Astrocyte (in vitro differentiated cells and primary cell): ENCODE measurements around the gene TMEM14A. TPM values are rescaled to one million over a fixed set of nuclear protein-coding genes. Genes with fewer than 3 reads are reported as not detected.

Experiments used
- DNase-seq: peaks from one replicate; pipeline ENCODE4 v3.0.0-alpha.2; 2010; ENCODE audit warnings: low read depth
- FAIRE-seq: peaks from 2 replicates; lab custom pipeline; 2011; peaks lifted over from hg19 to GRCh38; lab: Jason Lieb, UNC
- H2AFZ ChIP-seq: 2 replicates; pipeline ENCODE4 v1.6.0; 2012; ENCODE audit warnings: low read depth, low read length, inconsistent platforms
- H3K27ac ChIP-seq: 2 replicates; pipeline ENCODE4 v1.5.1; 2011; ENCODE audit warnings: low read depth, low read length, inconsistent platforms
- H3K27me3 ChIP-seq: 2 replicates; pipeline ENCODE4 v1.6.0; 2011; ENCODE audit warnings: low read length, inconsistent platforms; ENCODE audit not compliant: insufficient read depth
- H3K36me3 ChIP-seq: 2 replicates; pipeline ENCODE4 v1.5.1; 2011; ENCODE audit warnings: low read length, inconsistent platforms; ENCODE audit not compliant: insufficient read depth
- H3K4me1 ChIP-seq: 2 replicates; pipeline ENCODE4 v1.5.1; 2011; ENCODE audit warnings: low read length, inconsistent platforms; ENCODE audit not compliant: insufficient read depth
- H3K4me2 ChIP-seq: 2 replicates; pipeline ENCODE4 v1.6.0; 2012; ENCODE audit warnings: low read length, inconsistent platforms
- H3K4me3 ChIP-seq: 2 replicates; pipeline ENCODE4 v1.5.1; 2011; ENCODE audit warnings: low read depth, mild to moderate bottlenecking, low read length, inconsistent platforms; ENCODE audit not compliant: insufficient read depth
- H3K79me2 ChIP-seq: 2 replicates; pipeline ENCODE4 v1.6.0; 2012; ENCODE audit warnings: mild to moderate bottlenecking, low read length, inconsistent platforms; ENCODE audit not compliant: insufficient read depth
- H3K9ac ChIP-seq: 2 replicates; pipeline ENCODE4 v1.6.0; 2012; ENCODE audit warnings: mild to moderate bottlenecking, low read length, inconsistent platforms
- H3K9me3 ChIP-seq: 2 replicates; pipeline ENCODE4 v1.5.1; 2012; ENCODE audit warnings: low read depth, mild to moderate bottlenecking, low read length, inconsistent platforms; ENCODE audit not compliant: insufficient read depth
- H4K20me1 ChIP-seq: 2 replicates; pipeline ENCODE4 v1.6.0; 2012; ENCODE audit warnings: low read length, inconsistent platforms; ENCODE audit not compliant: insufficient read depth
- H3K27ac Mint-ChIP-seq: one replicate; pipeline ENCODE4 v1.8.0; 2021; ENCODE audit warnings: mild to moderate bottlenecking, mixed read lengths; ENCODE audit not compliant: unreplicated experiment
- H3K27me3 Mint-ChIP-seq: one replicate; pipeline ENCODE4 v1.8.0; 2021; ENCODE audit warnings: low read depth, mixed read lengths; ENCODE audit not compliant: unreplicated experiment
- H3K36me3 Mint-ChIP-seq: one replicate; pipeline ENCODE4 v1.8.0; 2021; ENCODE audit warnings: low read depth, mixed read lengths; ENCODE audit not compliant: unreplicated experiment
- H3K4me1 Mint-ChIP-seq: one replicate; pipeline ENCODE4 v1.8.0; 2021; ENCODE audit warnings: low read depth, mixed read lengths; ENCODE audit not compliant: unreplicated experiment
- H3K4me3 Mint-ChIP-seq: one replicate; pipeline ENCODE4 v1.8.0; 2021; ENCODE audit warnings: mild to moderate bottlenecking, moderate library complexity, mixed read lengths; ENCODE audit not compliant: unreplicated experiment
- H3K9me3 Mint-ChIP-seq: one replicate; pipeline ENCODE4 v1.8.0; 2021; ENCODE audit warnings: mild to moderate bottlenecking, mixed read lengths; ENCODE audit not compliant: unreplicated experiment
- EZH2 ChIP-seq: IDR thresholded peaks from 2 replicates; pipeline ENCODE4 v1.6.1; 2012; ENCODE audit warnings: mild to moderate bottlenecking, low read length, inconsistent platforms; ENCODE audit not compliant: insufficient read depth
- total RNA-seq: library from RNA; stranded (reverse); gene quantifications from 2 replicates; pipeline ENCODE4 v1.2.1, GENCODE V29; 2021
- TF ChIP-seq, protein P1 (sequence below): IDR thresholded peaks from 2 replicates; pipeline ENCODE4 v1.5.1; 2011; ENCODE audit warnings: low read depth, mild to moderate bottlenecking, inconsistent platforms, low read length, moderate library complexity; ENCODE audit not compliant: insufficient read depth

The TMEM14A gene
- total RNA-seq, 1 donor from 2014 or later = 29.7 TPM

DNA sequence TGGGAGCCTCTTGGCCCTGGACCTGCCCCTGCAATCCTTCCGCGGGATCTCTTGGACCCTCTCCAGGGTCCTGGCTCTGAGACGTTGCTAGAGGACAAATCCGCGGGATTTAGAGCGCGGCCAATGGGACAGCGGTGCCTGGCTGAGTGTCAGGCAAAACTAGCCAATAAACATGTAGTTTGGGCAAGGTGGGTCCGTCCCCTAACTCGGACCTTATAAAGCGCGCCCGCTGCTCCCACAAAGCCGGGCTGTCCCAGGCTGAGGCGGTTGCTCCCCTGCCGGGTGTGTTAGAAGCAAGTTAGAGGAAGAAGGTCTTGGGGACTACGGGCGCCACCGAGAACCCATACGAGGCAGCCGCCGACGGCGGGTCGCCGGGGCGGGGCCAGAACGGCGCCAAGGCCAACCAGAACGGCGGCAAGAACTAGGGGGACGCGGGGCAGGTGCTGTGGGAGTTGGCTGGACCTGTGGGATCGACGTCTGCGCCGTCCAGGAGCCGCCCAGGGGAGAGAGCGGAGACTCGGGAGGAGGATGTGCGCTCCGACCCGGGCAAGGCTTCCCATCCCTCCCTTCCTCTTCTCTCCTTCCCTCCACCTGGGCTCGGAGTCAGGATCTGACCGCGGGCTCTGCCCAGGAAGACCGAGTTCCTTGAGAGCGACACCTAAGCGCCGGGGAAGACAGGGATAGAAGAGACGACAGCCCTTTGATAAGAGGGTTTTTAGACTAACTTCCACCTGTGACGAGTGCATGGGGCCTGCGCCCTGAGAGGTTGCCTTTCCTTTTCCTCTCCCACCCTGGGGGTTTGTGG is 6.5 kb upstream of the TMEM14A start:
- H3K4me3 ChIP-seq = peak overlapping the region; percentile 76
- H2AFZ ChIP-seq = peak overlapping the region; percentile 87
- peak overlapping the region; percentile 82 for H3K9ac ChIP-seq
- H3K36me3 ChIP-seq = peaks cover 6% of the 10 kb centered on the region
- H3K4me1 Mint-ChIP-seq = peaks cover 4% of the 10 kb centered on the region
- H3K4me3 Mint-ChIP-seq = no peak overlapping the region
- H3K9me3 Mint-ChIP-seq = no peaks in the 10 kb centered on the region
- no peaks in the 10 kb centered on the region for H3K36me3 Mint-ChIP-seq
- TF ChIP-seq, protein P1, sequence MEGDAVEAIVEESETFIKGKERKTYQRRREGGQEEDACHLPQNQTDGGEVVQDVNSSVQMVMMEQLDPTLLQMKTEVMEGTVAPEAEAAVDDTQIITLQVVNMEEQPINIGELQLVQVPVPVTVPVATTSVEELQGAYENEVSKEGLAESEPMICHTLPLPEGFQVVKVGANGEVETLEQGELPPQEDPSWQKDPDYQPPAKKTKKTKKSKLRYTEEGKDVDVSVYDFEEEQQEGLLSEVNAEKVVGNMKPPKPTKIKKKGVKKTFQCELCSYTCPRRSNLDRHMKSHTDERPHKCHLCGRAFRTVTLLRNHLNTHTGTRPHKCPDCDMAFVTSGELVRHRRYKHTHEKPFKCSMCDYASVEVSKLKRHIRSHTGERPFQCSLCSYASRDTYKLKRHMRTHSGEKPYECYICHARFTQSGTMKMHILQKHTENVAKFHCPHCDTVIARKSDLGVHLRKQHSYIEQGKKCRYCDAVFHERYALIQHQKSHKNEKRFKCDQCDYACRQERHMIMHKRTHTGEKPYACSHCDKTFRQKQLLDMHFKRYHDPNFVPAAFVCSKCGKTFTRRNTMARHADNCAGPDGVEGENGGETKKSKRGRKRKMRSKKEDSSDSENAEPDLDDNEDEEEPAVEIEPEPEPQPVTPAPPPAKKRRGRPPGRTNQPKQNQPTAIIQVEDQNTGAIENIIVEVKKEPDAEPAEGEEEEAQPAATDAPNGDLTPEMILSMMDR = no peak
- TF ChIP-seq EZH2 = no peak
- H3K27ac ChIP-seq = peak overlapping the region; percentile 47
- peaks cover 14% of the 10 kb centered on the region for H3K4me1 ChIP-seq
- H3K79me2 ChIP-seq = peaks cover 23% of the 10 kb centered on the region
- DNase-seq (peak; percentile 89), FAIRE-seq (no peak)
- no peaks in the 10 kb centered on the region for H3K9me3 ChIP-seq
- H3K27me3 ChIP-seq = no peaks in the 10 kb centered on the region
- no peaks in the 10 kb centered on the region for H3K27me3 Mint-ChIP-seq
- H3K27ac Mint-ChIP-seq = no peak overlapping the region
- H4K20me1 ChIP-seq = peaks cover 12% of the 10 kb centered on the region
- peak overlapping the region; percentile 92 for H3K4me2 ChIP-seq

DNA sequence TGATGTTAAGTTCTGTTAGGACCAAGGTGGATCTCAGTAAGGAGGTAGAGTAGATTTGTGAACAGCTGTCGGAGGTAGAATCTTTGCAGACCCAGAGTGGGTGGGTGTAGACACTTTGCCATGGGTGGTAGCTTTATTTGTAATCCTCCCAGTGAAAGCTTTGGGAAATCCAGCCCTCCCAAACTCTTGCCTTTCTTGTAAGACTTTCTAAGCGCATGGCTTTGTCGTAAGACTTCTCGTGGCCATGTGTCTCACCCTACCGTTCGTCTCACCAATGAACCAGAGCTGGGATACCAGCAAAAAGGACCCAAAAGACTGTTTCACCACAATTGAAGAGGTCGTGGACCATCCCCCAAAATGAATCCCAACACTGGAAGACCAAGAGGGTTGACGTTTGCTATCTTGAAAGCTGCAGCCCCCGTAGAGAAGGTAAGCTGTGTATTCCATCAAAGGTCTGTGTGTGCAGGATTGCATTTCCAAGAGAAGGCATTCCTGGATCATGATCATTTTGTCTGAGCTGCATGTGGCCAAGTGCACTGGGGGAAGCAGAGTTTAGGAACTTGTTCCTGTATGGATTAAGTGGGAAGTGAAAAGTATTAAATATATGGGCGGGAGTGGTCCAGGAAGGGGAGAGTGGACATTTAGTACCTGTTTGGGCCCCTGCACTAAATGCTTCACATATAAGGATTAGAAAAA is 5.8 kb upstream of the TMEM14A start:
- no peaks in the 10 kb centered on the region for H3K9me3 Mint-ChIP-seq
- TF ChIP-seq, protein P1 = no peak
- no peak for TF ChIP-seq EZH2
- no peak overlapping the region for H3K4me3 Mint-ChIP-seq
- Histone ChIP-seq H3K9me3 (no peaks in the 10 kb centered on the region), H3K4me2 (peak overlapping the region; percentile 92), H3K36me3 (peaks cover 6% of the 10 kb centered on the region), H3K27me3 (no peaks in the 10 kb centered on the region), H2AFZ (peak overlapping the region; percentile 87), H3K4me3 (peak overlapping the region; percentile 76), H3K4me1 (peaks cover 14% of the 10 kb centered on the region), H3K79me2 (peaks cover 23% of the 10 kb centered on the region), H3K9ac (peak overlapping the region; percentile 82), H3K27ac (no peak overlapping the region), H4K20me1 (peaks cover 12% of the 10 kb centered on the region)
- no peak overlapping the region for H3K27ac Mint-ChIP-seq
- peaks cover 4% of the 10 kb centered on the region for H3K4me1 Mint-ChIP-seq
- H3K27me3 Mint-ChIP-seq = no peaks in the 10 kb centered on the region
- no peak for FAIRE-seq
- no peaks in the 10 kb centered on the region for H3K36me3 Mint-ChIP-seq
- DNase-seq = no peak
